OCI-M1 (cell line): ENCODE data around the gene USP46.

Experiments used
- DNase-seq: peaks from one replicate; lab custom pipeline; 2025; lab: John Stamatoyannopoulos, UW

The USP46 gene

GRCh38 chr4:52659001-52659721, at the start of gene USP46:
TSS of gene USP46 (minus strand) at chr4:52659301. CDS start at chr4:52659150, 151 bp downstream.
- DNase-seq: peak; percentile 75

- DNase-seq: no peak
Measured at GRCh38 chr4:52704661-52705060, 45.6 kb upstream of the USP46 start.

- DNase-seq: no peak
Measured at GRCh38 chr4:52704133-52704532, 45.0 kb upstream of the USP46 start.

GRCh38 chr4:52701207-52701606, 42.1 kb upstream of the USP46 start:
- DNase-seq: no peak

- no peak for DNase-seq
Measured at GRCh38 chr4:52694936-52695335, 35.8 kb upstream of the USP46 start.

- no peak for DNase-seq
Measured at GRCh38 chr4:52693492-52693891, 34.4 kb upstream of the USP46 start.

GRCh38 chr4:52689096-52689495, 30.0 kb upstream of the USP46 start:
- no peak for DNase-seq

GRCh38 chr4:52687696-52688095, 28.6 kb upstream of the USP46 start:
- DNase-seq: peak; percentile 25

GRCh38 chr4:52685316-52685715, 26.2 kb upstream of the USP46 start:
- no peak for DNase-seq

GRCh38 chr4:52684896-52685295, 25.8 kb upstream of the USP46 start:
- DNase-seq: no peak

- no peak for DNase-seq
Measured at GRCh38 chr4:52680381-52680780, 21.3 kb upstream of the USP46 start.

- DNase-seq: no peak
Measured at GRCh38 chr4:52676536-52676935, 17.4 kb upstream of the USP46 start.

- no peak for DNase-seq
Measured at GRCh38 chr4:52675111-52675510, 16.0 kb upstream of the USP46 start.

GRCh38 chr4:52670739-52671138, 11.6 kb upstream of the USP46 start:
- DNase-seq: no peak

GRCh38 chr4:52670121-52670520, 11.0 kb upstream of the USP46 start:
- DNase-seq: no peak

- DNase-seq: peak; percentile 50
Measured at GRCh38 chr4:52665592-52665991, 6.5 kb upstream of the USP46 start.

GRCh38 chr4:52664479-52664878, 5.4 kb upstream of the USP46 start:
- DNase-seq: no peak

- DNase-seq: no peak
Measured at GRCh38 chr4:52661966-52662690, 3.0 kb upstream of the USP46 start.

- no peak for DNase-seq
Measured at GRCh38 chr4:52660643-52661042, 1.5 kb upstream of the USP46 start.

- DNase-seq: peak; percentile 59
Measured at GRCh38 chr4:52659722-52660261, 691 bp upstream of the USP46 start.

- peak; percentile 49 for DNase-seq
Measured at GRCh38 chr4:52658641-52659000, 480 bp downstream of the USP46 start.

GRCh38 chr4:52657618-52658501, 1.2 kb downstream of the USP46 start:
- peak; percentile 21 for DNase-seq

GRCh38 chr4:52657292-52657617, 1.8 kb downstream of the USP46 start:
- DNase-seq: no peak
